ENCODE data around the gene GALNTL6.
"Not testable (repeated sequence)": the region's sequence is repeated elsewhere in the genome, so short reads cannot be mapped to it uniquely, and the experiment has no call there.

The GALNTL6 gene

DNA sequence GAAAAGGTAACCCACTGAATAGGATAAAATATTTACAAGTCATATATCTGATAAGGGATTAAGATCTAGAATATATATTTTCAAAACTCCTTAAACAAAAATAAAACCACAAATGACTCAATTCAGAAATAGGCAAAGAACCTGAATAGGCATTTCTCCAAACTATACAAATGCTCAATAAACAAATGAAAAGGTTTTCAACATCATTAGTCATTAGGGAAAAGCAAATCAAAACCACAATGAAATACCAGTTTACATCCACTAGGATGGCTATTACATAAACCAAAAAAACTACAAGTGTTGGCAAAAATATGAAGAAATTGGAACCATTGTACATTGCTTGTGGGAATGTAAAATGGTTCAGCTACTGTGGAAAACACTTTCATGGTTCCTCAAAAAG is 1188.4 kb downstream of the GALNTL6 start:
- no peak for DNase-seq

DNA sequence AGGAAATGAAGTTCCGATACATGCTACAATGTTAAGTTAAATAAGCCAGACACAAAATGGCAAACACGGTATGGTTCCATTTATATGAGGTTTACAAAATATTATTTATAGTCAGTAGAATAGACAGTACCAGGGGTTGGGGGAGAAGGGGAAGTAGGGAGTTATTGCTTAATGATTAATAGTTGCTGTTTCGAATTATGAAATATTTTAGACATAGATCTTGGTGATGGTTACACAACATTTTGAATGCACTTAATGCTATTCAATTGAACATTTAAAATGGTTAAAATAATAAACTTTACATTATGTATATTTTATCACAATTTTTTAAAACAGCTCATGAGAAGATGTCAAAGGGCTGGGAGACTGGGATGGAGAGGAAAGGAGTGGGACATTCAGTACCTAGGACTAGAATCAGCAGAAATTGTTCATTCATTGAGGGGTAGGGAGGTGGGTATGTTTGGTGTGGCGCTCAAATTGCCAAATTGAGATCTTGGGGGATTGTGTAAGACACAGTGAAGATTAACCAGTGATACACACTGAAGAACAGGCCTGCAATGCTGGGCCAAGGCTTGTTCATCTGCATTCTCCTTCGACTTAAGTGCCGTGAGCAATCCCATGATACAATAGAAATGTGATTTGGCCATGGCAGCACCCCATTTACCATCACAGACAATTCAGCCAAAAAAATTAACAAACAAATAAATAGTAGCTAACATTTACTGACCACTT is 1189.8 kb downstream of the GALNTL6 start:
- no peak for DNase-seq

DNA sequence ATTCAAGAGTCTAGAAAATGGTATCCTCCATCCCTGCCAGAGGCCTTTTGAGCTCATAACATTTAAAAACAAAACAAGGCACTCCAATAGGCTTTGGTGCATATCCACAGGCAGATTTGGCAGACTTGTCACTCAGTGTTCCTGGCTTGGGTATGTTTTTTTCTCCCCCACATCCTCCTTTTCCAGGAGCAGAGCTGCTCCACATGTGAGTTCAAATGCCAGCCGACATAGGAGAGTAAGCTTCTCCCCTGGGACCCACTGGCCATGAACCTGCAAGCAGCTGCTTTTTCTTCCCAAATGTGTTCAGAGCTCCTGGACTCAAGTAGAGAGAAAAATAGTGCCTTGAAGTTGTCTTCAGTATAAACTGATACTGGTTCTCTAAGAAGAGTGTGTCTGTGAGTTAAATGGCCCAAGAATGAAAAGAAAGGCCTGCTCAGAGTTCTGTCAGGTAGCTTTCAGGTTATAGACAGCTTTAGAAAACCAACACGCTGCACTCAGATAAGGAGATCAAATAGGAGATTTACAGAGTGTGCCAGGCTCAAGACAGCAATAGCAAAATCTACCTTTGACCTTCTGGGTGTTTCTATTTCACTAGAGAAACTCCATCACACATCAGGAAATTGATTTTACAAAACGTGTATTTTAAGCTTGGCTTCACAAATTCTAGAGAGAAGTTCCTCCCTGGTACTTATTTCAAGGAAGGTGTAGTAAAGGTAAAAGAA is 1192.9 kb downstream of the GALNTL6 start:
- no peak for DNase-seq

DNA sequence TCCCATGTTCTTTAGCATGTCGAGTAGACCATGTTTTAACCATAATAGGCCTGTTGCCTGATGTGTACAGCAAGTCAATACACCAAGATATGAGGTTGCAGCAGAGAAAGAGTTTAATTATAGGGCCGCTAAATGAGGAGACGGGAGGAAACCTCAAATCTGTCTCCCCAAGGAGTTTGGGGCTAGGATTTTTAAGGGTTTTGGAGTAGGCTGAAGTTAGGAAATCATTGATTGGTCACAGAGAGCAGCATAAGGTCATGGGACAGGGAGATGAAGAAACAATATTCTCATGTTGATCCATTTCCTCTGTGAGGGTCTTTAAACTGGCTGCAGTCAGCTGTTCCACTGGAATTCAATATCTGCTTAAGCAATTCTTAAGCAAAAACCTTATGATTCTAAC is 1195.2 kb downstream of the GALNTL6 start:
- DNase-seq = no peak

DNA sequence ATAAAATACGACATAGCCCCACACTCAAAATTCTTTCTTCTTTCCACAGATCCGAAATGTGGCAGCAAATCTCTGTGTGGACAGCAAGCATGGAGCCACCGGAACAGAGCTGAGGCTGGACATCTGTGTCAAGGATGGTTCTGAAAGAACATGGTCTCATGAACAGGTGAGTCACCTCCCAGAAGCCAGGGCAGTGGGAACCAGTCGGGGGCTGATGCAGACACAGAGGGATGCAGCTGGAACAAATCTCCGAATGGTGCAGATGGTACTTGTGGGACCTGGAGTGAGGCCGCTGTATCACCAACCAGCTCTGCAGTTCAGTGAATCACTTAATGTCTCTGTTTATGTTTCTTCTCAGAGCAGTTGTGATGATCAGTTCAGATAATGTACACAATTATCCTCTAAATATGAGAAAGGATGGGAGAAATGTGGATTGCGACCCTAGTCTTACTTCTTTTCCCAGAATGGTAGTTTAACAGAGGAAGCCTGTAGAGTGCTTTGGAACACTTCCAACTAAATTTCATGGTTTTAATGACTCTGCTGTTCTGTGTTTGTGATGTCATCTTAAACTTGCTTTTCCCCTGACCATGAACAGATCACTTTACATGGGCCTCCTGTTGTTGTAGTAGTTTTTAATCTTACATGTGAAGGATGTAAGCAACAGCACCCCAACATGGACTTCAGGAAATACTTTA is 1196.1 kb downstream of the GALNTL6 start:
- DNase-seq = no peak

DNA sequence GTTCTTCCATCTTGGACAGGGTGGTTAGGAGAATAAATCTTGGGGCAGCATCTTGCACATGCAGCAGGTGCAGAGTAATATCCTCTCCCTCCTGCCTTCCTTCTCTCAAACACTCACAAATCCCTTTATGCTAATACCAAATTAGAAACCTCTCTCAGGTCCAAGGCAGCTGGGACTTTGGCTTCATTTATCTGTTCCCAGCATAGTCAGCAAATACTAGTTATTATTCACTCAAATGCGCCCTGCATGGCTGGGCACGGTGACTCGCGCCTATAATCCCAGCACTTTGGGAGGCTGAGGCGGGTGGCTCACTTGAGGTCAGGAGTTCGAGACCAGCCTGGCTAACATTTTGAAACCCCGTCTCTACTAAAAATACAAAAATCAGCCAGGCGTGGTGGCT is 1199.4 kb downstream of the GALNTL6 start:
- DNase-seq = no peak

DNA sequence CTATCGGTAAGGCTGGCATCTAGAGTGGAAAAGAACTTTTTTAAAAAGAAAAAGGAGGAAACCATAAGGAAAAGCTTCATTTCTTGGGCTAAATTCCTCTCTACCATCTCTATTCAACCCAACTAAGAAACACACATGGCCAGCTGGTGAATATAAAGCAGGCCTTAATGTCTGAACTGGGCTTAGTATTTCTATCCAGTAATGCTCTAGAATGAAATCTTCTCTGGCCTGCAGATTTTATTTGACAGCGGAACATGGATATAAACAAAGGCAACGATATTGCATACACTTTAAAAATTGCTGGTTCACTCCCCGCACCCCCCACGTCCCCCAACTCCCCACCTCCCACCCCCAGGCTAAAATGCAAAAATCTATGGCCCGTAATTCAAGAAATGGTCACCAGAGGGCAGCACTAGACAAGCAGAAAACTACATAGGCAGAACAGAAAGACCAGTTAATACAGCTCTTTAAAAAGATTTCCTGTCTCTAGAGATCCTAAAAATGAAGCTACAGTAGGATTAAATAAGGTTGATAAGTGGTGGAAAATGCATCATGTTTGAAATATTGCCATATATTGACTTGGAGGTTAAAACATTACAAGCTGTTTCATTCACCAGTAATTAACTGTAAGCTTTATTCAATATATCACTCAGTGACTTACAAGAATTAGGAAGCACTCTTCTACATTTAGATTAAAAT is 1200.2 kb downstream of the GALNTL6 start:
- no peak for DNase-seq

DNA sequence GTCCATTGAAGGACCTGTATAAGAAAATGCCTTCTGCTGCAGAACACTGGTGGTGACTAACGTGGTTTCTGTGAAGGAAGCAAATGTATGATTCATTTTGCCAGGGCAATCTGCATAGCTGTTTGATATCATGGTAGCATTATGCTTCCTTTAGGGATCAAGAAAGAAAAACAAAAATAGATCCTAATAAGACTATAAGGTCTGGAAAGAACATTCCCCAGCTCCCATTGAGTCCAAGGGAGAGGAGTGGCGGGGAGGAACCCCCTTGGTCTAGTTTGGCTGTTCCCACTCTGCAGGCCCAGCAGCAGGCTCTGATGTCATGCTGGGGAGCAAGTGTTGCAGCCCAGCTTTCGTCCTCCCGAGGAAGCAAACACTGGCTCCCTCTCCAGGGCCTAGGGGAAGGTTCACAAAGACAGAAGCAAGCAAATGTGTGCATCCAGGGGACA is 1200.9 kb downstream of the GALNTL6 start:
- no peak for DNase-seq

DNA sequence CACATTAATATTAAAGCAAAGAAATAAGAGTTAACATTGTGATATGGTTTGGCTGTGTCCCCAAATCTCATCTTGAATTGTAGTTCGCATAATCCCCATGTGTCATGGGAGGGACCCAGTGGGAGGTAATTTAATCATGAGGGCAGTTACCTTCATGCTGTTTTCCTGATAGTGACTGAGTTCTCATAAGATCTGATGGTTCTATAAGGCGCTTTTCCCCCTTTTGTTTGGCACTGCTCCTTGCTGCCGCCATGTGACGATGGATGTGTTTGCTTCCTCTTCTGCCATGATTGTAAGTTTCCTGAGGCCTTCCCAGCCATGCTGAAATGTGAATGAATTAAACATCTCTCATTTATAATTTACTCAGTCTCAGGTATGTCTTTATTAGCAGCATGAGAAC is 1201.6 kb downstream of the GALNTL6 start:
- no peak for DNase-seq

DNA sequence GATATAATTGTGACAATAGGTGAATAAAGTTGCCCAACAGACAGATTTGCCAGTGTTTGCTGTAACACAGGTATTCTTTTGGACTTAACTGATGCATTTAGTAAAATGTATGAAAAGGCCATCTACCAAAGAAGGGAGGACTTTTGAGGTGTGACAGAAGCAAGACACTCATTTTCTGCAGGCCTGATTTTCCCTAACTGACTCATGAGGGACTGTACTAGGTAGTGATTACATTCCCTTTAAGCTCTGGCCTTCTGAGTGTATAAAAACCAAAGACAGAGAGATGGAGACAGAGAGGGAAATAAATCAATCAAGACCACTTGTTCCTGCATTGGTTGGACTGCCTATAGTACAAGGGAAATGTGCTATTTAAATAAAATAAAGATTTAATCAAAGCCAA is 1204.6 kb downstream of the GALNTL6 start:
- DNase-seq = no peak

DNA sequence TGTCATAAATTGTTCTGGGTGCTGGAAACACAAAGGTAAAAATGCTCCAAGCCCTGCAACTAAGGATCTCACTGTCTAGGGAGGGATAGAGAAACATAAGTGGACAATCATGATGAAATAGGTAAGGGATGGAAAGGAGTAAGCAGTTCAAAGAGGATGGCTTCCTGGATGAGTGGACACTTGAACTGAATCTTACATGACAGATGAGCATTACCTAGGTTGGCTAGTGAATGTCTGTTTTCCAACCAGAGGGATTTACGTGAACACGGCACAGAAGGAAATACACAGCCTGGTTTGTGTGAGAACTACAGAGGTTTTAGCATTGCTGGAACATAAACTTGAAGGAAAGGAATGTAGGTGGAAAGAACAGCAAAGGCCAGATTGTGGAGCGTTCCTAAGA is 1205.2 kb downstream of the GALNTL6 start:
- DNase-seq = no peak

DNA sequence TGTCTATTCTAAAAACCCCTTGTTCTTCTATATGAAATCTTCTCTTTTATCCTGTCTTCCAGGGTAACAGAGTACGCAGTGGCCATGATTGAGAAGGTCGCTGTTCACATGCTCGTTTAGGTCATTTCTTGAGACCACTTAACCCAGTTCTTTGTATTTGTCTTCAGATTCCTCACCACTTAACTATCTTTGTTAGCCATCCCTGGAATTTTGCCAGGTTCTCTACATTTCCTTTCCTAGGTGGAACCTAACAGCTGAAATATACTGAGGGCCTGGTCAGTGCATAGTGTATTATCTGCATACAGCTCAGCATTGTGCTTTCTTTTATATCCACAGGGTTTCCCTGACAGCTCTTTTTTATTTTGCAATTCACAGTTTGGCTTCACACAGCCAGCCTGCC is 1206.5 kb downstream of the GALNTL6 start:
- no peak for DNase-seq

DNA sequence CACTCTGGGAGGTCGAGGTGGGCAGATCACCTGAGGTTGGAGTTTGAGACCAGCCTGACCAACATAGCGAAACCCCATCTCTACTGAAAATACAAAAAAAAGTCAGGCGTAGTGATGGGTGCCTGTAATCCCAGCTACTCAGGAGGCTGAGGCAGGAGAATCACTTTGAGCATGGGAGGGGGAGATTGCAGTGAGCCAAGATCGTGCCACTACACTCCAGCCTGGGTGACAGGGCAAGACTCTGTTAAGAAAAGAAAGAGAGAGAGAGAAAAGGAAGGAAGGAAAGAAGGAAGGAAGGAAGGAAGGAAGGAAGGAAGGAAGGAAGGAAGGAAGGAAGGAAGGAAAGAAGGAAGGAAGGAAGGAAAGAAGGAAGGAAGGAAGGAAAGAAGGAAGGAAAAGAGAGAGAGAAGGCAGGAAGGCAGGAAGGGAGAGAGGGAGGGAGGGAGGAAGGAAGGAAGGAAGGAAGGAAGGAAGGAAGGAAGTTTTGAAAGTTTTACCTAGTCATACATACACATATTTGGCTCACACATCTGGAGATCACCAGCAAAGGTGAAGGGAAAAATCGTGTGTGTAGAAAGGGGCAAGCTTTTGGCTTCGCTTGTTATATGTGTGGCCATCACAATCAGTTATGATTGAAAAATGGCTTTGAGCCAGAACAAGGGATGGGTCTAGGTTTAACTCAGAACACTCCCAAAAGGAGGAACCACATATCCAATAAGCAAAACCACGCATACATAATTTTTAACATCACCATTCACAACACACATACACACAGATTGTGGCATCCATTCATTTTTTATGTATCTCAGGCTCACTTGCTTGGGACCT is 1208.8 kb downstream of the GALNTL6 start:
- not testable (repeated sequence) for DNase-seq

DNA sequence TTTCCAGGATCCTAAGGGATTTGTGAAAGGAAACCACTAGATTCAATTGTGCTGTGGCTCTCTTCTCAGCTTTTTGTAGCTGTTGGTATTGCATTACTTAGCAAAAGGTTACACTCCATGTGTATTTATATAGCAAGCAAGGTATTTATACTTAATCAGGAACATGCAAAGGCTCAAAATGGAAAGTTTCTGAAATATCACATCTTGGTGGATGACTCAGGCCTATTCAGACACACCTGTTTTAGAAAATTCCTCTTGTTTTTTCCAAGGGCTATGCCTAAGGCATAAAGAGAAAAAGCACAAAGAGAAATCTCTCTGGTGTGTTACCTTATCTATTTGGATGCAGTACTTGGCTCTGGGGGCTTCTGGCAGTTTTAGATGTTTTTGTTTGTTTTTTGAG is 1211.0 kb downstream of the GALNTL6 start:
- no peak for DNase-seq

DNA sequence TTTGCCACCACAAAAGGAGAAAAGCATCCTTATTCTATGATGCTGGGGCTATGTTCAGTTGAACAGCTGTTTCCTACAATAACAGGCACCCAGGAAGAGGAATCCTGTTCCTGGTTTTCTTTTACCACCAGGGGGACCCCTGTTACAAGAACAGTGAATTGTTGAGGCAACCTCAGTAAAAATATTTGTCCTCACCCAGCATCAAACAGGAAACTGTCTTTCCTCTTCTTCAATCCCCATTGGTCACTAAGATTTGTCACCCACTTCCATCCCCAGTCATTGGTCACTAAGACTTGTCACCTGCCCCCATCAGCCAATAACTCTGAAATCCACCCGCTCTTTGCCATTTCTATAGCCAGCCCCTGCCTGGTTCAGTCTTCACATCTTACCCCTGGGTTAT is 1211.9 kb downstream of the GALNTL6 start:
- DNase-seq = no peak

DNA sequence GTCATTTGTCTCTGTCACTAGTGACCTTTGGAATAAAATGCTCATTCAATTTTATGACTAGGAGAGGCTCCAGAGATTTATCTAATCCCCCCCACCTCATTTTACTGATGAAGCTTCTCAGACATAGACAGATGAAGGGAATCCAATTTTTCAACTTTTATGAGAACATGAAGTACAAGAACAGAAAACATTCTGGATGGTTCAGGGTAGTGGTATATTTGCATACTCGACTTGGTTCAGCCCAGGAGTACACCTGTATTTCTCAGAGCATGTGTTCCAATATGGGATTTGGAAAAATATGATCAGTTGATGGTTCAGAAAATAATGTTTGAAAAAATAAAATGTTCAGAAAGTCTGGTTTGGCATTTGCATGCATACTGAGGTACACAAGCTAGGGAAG is 1224.0 kb downstream of the GALNTL6 start:
- no peak for DNase-seq

DNA sequence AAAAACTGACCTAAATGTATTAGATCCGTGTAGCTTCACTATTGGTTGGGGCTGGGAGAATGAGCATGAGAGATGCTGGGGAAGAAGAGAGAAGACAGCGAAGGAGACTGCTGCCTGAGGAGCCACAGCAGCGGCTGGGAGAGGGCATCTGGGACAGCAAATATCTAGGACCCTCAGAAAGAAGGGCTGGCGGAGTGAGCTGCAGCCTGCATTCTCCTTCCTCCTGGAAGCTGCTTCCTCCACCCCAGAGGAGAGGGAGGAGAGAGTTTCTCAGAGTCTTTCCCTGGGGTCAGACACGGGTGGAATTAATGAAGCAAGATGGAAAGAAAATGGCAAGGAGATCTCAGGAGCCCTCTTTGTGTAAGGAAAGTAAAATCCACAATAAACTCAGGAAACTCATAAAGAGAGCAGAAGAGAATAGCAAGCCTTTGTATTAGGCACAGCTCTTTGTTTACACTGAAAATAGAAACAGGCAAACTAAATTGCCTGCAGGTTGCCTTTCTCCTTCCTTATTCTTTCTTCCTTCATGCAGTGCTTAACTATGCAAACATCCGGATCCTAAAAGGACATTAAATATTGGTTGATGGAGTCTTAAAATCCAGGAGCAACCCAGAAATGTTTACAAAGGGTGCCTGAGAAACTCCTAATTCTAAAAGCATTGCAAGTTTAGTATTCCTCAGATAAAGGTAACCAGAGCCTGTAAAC is 1225.1 kb downstream of the GALNTL6 start:
- no peak for DNase-seq

DNA sequence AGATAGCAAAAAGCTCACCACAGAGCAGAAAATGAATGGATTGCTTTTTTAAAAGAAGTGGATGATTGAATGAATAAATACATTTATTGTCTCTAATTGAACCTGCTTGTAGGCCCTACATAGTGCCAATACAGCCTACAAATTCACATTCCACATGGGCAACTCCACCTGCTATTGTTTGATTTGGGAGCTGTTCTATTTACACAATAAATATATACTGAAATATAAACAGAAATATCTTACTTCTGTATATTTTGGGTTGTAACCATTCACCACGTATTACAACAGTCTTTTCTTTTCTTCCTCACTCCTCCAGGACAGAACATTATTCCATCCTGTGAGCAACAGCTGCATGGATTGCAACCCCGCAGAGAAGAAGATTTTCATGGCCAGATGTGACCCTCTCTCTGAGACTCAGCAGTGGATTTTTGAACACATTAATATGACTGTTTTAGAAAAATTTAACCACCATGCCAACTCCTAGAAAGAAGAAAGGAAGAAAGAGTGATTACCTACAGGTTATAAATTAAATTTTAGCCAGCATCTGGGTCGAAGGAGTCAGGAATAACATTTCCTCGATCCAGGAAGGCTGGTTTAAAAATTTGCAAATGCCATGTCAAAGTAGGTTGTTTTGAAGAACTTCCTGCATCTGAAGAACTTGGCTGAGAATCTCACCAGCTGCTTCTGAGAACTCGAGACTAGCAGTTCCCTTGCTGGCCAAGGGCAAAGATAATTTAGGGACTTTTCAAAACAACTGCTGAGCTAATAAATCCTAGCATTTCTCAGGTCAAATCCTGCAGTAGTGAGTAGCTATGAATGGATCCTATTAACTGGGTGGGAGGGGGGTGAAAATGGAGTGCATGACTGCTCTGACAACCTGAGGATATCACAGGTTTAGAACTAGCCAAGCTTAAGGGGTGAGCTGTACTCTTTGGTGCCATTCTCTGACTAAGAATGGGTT is 1226.7 kb downstream of the GALNTL6 start:
- DNase-seq = no peak

DNA sequence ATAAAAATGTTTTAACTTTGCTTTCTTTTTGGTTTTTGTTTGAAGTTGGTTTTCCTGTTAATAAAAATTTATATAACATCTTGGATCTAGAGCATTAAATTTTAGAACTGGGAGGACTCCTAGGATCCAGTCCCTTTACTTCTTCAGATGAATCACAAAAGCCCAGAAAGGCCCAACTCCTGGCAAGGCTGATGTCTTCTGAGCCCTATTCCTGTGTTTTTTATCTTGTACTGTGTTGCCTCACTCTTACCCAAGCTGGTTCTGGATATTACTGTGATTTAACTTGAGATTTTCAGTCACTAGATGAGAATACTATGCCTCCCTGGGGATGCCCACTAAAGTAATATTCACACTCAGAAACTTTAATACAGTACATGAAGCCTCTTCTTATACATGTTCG is 1228.3 kb downstream of the GALNTL6 start:
- no peak for DNase-seq

DNA sequence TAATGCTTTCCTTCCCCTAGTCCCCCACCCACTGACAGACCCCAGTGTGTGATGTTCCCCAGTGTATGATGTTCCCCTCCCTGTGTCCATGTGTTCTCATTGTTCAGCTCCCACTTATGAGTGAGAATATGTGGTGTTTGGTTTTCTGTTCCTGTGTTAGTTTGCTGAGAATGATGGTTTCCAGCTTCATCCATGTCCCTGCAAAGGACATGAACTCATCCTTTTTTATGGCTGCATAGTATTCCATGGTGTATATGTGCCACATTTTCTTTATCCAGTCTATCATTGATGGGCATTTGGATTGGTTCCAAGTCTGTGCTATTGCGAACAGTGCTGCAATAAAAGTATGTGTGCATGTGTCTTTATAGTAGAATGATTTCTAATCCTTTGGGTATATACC is 1228.9 kb downstream of the GALNTL6 start:
- DNase-seq = not testable (repeated sequence)

All from activated gamma-delta T cell (primary cell).